Mammary epithelial cell (primary cell): ENCODE results near the gene JMY.

Source experiments
- EZH2 ChIP-seq: IDR thresholded peaks from 2 replicates; pipeline ENCODE4 v1.6.1; 2012; ENCODE audit warnings: low read length, inconsistent platforms, borderline replicate concordance
- TF ChIP-seq, protein P1 (sequence below), 2 donors: IDR thresholded peaks in 1 of 2; conservative IDR thresholded peaks in 1 of 2; 2 replicates each; pipeline ENCODE4 v1.5.1; 2011 to 2012; ENCODE audit warnings: inconsistent platforms in 2 of 2, low read length in 2 of 2, mild to moderate bottlenecking in 2 of 2, control low read depth in 1 of 2, low read depth in 1 of 2; ENCODE audit not compliant: insufficient read depth in 1 of 2; ENCODE audit errors: extremely low read depth in 1 of 2

- TF ChIP-seq, protein P1, sequence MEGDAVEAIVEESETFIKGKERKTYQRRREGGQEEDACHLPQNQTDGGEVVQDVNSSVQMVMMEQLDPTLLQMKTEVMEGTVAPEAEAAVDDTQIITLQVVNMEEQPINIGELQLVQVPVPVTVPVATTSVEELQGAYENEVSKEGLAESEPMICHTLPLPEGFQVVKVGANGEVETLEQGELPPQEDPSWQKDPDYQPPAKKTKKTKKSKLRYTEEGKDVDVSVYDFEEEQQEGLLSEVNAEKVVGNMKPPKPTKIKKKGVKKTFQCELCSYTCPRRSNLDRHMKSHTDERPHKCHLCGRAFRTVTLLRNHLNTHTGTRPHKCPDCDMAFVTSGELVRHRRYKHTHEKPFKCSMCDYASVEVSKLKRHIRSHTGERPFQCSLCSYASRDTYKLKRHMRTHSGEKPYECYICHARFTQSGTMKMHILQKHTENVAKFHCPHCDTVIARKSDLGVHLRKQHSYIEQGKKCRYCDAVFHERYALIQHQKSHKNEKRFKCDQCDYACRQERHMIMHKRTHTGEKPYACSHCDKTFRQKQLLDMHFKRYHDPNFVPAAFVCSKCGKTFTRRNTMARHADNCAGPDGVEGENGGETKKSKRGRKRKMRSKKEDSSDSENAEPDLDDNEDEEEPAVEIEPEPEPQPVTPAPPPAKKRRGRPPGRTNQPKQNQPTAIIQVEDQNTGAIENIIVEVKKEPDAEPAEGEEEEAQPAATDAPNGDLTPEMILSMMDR (conservative IDR thresholded peaks at IDR 0.05 in 1 of 2, IDR thresholded peaks at IDR 0.05 in 1 of 2; ENCODE audit: extremely low read depth in 1 of 2, insufficient read depth in 1 of 2, low read depth in 1 of 2, low read length in 2 of 2), result no peak
- TF ChIP-seq EZH2, result no peak
Measured at GRCh38 chr5:79297661-79298060, 61.7 kb downstream of the JMY start.
